NCI-H128 (cell line): ENCODE results near the gene PLK5.
"Not testable (repeated sequence)": the region's sequence is repeated elsewhere in the genome, so short reads cannot be mapped to it uniquely, and the experiment has no call there.

Source experiments
- DNase-seq: peaks from one replicate; lab custom pipeline; 2025; ENCODE audit not compliant: unreplicated experiment; lab: John Stamatoyannopoulos, UW

Gene PLK5

GRCh38 chr19:1524972-1525325, 1.1 kb downstream of the PLK5 start:
- DNase-seq = no peak

GRCh38 chr19:1525343-1525742, 1.5 kb downstream of the PLK5 start:
- no peak for DNase-seq

DNA sequence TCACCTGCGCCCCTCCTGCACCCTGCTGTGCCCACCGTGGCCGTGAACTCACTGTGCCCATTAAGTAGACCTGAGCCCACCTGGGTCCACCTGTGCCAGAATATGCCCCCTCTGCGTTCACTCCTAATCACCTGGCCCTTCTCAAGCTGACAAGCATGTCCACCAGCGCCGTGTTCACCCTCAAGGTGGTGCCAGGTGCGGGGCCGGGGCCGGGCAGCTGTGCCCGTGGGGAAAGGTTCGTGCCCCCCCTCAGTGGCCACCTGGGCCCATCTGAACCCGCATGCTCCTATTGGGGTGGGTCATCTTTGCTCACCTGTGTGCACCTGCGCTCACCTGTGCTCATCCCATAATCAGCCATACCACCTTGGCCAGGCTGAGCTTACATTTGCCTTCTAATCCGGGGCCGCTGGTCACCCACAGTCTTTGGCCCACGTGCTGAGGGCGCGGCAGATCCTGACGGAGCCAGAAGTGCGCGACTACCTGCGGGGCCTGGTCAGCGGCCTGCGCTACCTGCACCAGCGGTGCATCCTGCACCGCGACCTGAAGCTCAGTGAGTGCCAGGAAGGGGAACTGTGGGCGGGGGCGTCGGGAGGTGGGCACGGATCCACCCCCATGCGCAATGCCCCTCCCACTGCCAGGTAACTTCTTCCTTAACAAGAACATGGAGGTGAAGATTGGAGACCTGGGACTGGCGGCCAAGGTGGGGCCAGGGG, 2.3 kb downstream of the PLK5 start:
- no peak for DNase-seq

DNA sequence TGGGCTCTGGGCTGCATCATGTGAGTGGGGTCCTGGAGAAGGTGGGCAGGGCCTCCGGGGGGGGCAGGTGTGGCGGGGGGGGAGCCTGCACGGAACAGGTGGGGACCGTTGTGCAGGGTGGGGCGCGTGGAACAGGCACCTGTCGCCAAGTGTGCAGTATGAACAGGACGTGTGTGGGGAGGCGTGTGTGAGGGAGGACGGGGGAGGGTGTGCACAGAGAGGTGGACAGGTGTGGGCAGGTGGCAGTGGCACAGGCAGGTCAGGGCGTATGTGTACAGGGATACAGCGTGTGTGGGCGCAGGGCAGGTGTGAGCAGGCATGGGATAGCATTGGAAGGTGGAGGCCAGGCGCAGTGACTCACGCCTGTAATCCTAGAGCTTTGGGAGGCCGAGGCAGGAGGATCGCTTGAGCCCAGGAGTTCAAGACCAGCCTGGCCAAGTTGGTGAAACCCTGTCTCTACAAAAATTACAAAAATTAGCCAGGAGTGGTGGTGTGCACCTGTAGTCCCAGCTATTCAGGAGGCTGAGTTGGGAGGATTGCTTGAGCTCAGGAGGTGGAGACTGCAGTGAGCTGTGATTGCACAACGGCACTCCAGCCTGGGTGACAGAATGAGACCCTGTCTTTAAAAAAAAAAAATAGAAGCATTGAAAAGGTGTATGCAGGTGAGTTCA, 3.2 kb downstream of the PLK5 start:
- no peak for DNase-seq

DNA sequence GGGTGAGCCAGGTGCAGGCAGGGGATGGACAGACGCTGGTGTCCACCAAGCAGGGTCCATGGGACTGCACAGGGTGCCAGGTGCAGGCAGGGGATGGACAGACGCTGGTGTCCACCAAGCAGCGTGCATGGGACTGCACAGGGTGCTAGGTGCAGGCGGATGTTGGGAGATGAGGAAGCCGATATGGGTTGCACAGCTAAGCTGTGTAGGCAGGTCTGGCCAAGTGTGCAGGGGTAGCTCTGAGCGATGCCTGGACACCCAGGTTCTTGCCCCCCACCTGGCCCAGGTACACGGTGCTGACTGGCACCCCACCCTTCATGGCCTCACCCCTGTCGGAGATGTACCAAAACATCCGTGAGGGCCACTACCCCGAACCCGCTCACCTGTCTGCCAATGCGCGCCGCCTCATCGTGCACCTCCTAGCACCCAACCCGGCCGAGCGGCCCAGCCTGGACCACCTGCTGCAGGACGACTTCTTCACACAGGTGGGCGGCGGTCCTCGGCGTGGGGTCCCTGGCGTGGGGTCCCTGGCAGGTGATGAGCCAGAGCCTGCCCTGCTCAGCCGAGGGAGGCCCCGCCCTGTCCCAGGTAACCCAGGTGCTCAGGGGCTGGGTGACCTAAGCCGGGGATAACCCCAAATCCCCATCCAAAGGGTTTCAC, 3.9 kb downstream of the PLK5 start:
- no peak for DNase-seq

DNA sequence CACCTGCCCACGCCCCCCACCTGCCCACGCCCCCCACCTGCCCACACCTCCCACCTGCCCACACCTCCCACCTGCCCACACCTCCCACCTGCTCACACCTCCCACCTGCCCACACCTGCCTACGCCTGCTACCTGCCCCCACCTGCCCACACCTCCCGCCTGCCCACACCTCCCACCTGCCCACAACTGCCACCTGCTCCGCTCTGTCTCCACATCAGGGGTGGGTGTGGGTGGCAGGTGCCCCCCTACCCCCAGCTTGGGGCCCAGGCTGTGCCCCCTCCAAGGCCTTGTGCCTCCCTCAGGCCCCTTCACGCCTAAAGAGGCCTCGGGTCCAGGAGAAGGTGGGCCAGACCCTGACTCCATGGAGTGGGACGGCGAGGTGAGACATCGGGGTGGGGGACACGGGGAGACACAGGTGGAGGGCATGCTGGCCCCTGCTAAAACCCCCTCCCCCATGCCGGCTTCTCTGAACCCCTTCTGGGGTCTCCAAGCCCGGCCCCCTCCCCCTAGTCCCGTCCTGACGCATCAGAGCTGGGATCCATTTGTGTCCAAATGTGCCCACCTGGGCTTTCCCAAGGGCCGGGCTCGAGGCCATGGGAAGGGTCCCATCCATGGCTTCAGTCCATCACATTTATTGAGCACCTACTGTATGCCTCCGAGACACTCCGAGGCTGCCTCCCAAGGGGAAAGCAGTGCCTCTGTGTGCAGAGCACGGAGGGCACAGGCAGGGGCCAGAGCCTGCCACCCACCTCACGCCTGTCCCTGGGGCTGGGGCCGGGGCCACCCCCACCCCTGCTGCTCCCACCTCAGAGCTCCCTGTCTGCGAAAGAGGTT, 4.9 kb downstream of the PLK5 start:
- no peak for DNase-seq

- DNase-seq = no peak
Observed at GRCh38 chr19:1529430-1529816, 5.5 kb downstream of the PLK5 start.

GRCh38 chr19:1530856-1531255, 7.0 kb downstream of the PLK5 start:
- DNase-seq = not testable (repeated sequence)

- no peak for DNase-seq
Observed at GRCh38 chr19:1531587-1531986, 7.7 kb downstream of the PLK5 start.

- DNase-seq = no peak
Observed at GRCh38 chr19:1532003-1532402, 8.1 kb downstream of the PLK5 start.

GRCh38 chr19:1533510-1534150, 9.8 kb downstream of the PLK5 start:
- no peak for DNase-seq

GRCh38 chr19:1534972-1535371, 11.1 kb downstream of the PLK5 start:
- no peak for DNase-seq

- not testable (repeated sequence) for DNase-seq
Observed at GRCh38 chr19:1535699-1536098, 11.8 kb downstream of the PLK5 start.

- no peak for DNase-seq
Observed at GRCh38 chr19:1538978-1539377, 15.1 kb downstream of the PLK5 start.

- DNase-seq = not testable (repeated sequence)
Observed at GRCh38 chr19:1539749-1540148, 15.9 kb downstream of the PLK5 start.

- no peak for DNase-seq
Observed at GRCh38 chr19:1540365-1540925, 16.6 kb downstream of the PLK5 start.

GRCh38 chr19:1549332-1549945, 25.6 kb downstream of the PLK5 start:
- no peak for DNase-seq

- no peak for DNase-seq
Observed at GRCh38 chr19:1551068-1552040, 27.5 kb downstream of the PLK5 start.

- DNase-seq = no peak
Observed at GRCh38 chr19:1553415-1553814, 29.5 kb downstream of the PLK5 start.
